GM21381 (cell line): ENCODE results near the gene ATF7IP2.
"Not testable (repeated sequence)": the region's sequence is repeated elsewhere in the genome, so short reads cannot be mapped to it uniquely, and the experiment has no call there.

ENCODE experiments used
- ATAC-seq: cut with Tn5 transposase; IDR thresholded peaks from one replicate; pipeline ENCODE4 v1.9.1; 2021; ENCODE audit warnings: mild to moderate bottlenecking, moderate library complexity; ENCODE audit not compliant: unreplicated experiment

ATF7IP2 gene, protein sequence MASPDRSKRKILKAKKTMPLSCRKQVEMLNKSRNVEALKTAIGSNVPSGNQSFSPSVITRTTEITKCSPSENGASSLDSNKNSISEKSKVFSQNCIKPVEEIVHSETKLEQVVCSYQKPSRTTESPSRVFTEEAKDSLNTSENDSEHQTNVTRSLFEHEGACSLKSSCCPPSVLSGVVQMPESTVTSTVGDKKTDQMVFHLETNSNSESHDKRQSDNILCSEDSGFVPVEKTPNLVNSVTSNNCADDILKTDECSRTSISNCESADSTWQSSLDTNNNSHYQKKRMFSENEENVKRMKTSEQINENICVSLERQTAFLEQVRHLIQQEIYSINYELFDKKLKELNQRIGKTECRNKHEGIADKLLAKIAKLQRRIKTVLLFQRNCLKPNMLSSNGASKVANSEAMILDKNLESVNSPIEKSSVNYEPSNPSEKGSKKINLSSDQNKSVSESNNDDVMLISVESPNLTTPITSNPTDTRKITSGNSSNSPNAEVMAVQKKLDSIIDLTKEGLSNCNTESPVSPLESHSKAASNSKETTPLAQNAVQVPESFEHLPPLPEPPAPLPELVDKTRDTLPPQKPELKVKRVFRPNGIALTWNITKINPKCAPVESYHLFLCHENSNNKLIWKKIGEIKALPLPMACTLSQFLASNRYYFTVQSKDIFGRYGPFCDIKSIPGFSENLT

DNA sequence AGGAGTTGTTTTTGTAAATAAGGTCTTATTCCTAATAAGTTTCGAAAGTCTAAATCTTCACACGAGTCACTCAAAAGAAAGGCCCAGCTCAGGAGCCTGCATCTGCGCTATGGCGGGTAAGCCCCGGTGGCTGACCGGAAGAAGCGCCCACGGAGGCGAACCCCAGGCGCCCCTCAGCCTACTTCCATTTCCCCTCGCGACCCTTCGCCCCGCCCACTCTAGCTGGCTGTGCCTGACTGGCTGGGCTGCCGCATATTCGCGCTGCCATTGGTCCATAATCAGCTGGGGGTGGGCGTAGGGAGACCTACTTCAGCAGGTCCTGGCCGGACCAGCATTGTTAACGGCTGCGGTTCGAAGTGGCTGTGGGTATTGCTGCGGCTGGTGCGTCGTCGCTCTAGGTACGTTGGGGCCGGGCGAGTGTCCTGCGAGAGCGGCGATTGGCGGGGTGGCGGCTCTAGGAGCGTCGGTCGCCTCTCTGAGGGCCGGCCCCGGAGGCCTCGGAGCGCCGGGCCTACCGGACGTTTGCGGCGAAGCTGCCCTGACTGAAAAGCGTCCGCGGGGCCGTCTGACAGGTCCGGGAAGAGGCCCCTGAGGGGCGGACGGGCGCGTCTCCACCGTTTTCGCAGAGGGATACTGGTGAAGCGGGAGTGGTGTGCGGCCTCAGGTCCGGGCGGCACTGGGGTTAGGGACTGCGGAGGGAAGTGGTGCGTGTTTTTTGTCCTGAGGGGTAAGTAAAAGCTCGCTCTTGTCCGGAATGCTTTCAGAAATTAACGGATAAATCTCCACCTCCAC is at the start of gene ATF7IP2:
ATF7IP2 (plus strand) TSS at position 337 of the 792 bp plus-strand sequence. CDS start 44,560 bp downstream, outside the sequence.
- peak; percentile 83 for ATAC-seq

DNA sequence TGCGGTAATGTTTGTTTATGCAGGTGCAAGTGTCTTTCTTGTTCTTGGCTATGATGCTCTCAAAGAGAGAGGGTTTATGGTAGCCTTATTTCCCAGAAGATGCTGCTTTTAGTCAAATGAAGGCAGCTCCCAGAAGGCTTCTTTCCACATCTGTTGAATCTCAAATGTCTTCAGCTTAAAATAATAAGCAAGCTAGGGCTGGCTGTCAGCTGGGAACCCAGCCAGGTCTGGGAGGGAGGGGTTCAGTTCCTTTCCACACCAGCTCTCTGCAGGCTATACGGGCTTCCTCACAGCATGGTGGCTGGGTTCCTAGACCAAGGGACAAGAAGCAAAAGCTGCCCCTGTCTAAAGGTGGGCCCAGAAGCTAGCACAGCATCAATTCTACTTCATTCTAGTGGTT is 47.4 kb upstream of the ATF7IP2 start:
- ATAC-seq = no peak

DNA sequence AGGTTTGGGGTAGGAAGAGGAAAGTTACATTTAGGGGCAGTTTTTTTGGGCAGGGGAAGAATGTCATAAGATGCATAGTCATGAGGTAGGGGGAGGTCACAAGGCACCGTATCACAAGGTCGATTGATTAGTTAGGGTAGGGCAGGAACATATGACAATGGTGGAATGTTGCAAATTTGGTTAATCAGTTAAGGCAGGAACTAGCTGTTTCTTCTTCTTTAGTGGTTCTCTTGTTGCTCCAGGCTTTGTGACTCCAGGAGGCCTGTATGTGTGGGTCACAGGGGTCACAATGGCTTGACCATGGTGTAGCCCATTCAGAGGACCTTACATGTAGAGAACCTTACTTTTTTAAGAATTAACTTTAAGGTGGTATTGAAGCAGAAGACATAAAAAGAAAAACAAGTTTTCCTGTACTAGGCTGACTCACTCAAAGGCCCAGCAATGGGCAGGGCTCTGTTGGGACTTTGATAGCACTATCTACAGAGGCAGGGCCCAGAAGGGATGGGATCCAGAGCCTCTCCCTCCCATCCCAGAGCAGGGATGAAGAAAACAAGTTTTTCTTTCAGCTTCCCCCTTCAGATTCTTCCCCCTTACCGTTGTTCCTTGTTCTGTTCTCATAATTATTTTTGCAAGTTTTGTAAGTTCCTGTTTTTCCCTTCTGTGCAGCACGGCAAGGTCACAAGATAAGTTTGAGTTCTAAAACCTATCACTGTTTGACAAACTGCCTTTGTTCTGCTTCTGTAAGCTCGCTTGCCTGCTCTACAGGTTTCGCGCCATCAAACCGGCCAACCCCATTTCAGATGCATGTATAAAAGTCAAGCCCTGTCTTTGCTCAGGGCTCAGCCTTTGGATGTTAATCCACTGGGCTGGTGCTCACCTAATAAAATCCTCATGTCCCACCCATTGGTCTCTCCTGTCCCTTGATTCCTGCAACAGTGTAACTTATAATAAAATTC is 45.8 kb upstream of the ATF7IP2 start:
- ATAC-seq = no peak

DNA sequence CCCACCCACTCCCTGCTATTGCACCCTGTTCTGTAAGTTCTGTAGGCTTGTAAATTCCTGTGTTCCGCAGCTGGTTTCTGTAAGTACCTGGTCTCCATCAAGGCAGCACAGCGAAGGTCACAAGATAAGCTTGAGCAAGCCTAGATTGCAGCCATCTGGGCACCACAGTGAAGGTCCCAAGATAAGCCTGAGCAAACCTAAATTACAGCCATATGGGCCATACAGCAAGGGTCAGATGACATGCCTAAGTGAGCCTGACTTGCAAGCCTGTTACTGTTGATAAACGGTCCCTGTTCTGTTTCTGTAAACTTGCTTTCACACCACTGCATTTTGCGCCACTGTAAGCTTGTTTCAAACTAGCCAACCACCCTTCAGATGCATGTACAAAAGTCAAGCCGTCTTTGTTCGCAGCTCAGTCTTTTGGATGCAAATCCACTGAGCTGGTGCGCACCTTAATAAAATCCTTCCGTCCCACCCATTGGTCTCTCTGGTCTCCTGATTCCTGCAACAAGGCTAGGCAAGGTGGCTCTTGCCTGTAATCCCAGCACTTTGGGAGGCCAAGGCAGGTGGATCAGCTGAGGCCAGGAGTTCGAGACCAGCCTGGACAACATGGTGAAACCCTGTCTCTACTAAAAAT is 42.6 kb upstream of the ATF7IP2 start:
- no peak for ATAC-seq

DNA sequence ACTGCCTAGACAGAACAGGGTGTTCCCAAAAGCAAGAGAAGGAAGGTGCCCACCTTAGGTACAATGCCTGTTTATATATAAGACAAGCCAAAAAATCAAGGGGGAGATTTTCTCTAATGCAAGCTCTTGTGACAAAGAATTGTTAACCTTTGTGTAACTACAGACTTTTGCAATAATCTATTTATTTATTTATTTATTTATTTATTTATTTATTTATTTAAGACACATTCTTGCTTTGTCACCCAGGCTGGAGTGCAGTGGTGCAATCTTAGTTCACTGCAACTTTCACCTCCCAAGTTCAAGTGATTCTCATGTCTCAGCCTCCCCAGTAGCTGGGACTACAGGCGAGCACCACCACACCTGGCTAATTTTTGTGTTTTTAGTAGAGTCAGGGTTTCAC is 41.2 kb upstream of the ATF7IP2 start:
- not testable (repeated sequence) for ATAC-seq

DNA sequence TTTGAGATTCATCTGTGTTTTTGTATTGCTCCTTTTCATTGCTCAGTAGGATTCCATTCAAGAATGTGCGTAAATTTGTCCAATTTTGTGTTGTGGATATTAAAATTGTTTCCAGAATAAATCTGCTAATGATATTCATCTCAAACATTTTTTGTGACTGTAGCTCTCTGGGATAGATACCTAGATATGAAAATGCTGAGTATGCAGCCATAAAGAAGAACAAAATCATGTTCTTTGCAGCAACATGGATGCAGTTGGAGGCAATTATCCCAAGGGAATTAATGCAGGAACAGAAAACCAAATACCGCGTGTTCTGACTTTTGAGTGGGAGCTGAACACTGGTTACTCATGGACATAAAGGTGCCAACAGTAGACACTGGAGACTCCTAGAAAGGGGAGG is 40.2 kb upstream of the ATF7IP2 start:
- no peak for ATAC-seq

DNA sequence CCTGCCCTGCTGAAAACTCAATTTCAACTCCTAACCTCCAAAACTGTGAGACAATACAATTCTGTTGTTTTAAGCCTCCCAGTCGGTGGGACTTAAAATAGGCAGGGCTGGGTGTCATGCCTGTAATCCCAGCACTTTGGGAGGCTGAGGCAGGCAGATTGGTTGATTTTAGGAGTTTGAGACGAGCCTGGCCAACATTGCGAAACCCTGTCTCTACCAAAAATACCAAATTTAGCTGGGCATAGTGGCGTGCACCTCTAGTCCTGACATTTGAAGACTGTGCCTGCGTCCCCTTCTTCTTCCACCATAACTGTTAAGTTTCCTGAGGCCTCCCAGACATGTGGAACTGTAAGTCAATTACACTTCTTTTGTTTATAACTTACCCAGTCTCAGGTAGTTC is 36.0 kb upstream of the ATF7IP2 start:
- no peak for ATAC-seq

DNA sequence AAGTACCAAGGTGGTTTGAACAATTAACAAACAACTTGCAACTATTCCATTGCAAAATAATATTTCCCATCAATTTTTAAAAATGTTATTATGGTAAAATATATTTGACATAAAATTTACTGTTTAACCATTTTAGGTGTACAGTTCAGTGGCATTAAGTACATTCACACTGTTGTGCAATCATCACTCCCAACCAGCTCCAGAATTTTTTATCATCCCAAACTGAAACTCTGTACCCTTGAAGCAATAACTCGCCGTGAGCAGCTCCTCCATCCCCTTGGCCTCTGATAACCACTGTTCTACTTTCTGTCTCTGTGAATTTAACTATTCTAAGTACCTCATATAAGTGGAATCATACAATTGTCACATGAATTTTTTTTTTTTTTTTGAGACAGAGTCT is 33.6 kb upstream of the ATF7IP2 start:
- no peak for ATAC-seq

DNA sequence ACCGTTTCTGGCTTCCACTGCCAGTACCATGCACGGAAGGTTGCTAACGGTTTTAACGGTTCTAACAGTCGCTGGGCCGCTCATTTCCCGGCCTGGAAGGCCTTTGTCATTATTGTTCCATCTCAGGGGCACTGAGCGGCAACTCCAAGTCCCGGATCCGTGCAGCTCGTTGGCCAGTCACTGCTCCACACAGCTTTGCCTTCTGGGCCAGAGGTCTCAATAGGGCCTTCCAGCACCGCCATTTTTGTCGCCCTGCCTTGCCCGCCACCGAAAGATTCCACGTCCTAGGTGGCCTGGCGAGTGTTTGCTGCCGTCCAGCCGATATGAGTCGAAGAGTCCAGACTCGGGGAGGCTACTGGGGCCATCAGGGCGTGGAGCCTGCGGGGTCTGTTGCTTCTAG is 30.3 kb upstream of the ATF7IP2 start:
- no peak for ATAC-seq

DNA sequence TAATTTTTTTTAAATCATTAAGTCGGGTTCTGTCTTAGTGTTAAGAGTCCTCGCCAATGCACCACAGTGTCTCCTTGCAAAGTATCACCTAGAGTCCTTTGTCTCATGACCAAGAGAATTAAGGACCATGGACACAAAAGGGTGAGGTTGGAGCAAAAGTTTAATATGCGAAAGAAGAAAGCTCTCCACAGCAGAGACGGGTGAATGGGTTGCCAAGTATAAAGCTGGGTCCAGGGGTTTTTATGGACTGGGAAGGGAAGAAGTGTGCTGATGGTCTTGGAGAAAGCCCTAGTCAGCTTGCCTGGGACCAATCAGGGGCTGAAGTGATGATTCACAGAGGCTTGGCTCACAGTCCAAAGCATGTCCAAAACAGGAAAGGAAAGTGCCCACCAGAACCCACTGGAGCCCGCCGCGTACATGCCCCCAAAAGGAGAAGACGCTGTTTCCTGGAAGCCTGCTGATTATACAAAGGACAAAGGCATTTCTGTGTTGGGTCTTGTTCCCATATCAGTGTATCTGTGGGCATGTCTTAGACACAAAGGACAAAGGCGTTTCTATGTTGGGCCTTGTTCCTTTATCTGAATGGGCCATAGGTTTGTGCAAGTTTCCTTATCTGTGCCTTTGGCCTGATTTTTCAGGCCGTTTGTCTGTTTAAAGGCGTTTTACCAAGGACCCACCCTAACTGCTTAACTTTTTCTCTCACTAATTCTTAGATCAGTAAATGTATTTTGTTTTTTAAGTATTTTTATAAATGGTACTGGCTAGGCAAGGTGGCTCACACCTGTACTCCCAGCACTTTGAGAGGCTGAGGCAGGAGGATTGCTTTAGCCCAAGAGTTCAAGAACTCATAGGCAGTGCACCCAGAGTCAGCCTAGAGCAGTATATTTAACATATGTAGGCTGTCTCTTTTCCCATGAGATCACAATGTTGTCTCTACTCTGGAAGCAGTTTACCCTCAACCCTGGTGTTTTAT is 28.7 kb upstream of the ATF7IP2 start:
- no peak for ATAC-seq

DNA sequence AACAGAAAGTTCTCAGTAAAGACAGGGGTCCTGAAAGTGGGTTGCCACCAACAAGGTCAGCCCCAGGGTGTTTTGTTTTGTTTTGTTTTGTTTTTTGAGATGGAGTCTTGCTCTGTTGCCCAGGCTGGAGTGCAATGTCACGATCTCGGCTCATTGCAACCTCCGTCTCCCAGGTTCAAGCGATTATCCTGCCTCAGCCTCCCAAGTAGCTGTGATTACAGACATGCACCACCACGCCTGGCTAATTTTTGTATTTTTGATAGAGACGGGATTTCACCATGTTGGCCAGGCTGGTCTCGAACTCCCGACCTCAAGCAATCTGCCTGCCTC is 24.1 kb upstream of the ATF7IP2 start:
- ATAC-seq = not testable (repeated sequence)

DNA sequence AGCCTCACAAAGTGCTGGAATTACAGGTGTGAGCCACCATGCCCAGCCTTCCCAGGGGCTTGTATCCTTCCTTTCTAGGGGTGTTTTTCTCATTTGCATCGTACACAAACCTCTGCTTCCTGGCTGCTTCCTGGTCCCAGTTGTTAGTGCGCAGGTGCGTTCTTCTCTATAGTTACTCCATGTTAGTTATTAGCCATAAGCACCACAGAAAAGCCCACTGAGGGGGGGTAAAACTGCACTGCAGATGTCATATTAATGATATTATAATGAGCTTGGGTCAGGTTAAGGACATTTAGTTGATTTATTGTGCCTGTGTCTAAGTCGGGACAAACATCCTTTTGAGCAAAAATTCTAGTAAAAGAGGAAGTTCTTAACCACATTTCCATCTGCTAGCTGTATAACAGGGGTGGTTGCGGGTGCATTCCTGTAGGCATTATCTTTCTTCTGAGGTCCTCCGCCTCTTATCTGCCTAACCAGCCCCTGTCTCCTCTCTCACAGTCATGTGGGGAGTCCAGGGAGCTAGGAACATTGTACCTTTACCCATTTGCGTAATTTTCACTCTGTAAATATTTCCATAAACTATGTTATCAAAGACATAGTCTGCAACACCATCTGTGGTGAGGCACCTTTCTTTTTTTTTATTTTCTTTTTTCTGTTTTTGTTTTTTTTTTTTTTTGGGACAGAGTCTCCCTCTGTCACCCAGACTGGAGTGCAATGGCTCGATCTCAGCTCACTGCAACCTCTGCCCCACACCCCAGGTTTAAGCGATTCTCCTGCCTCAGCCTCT is 23.6 kb upstream of the ATF7IP2 start:
- no peak for ATAC-seq

DNA sequence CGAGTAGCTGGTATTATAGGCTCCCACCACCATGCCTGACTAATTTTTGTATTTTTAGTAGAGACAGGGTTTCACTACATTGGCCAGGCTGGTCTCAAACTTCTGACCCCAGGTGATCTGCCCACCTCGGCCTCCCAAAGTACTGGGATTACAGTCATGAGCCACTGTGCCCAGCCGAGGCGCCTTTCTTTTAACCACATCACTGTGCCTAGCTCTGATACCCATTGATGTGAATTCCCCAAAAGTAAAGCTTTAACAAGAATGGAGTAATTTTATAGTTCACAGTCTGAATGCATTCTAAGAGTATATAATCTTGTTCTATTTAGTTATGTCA is 23.0 kb upstream of the ATF7IP2 start:
- ATAC-seq = not testable (repeated sequence)

DNA sequence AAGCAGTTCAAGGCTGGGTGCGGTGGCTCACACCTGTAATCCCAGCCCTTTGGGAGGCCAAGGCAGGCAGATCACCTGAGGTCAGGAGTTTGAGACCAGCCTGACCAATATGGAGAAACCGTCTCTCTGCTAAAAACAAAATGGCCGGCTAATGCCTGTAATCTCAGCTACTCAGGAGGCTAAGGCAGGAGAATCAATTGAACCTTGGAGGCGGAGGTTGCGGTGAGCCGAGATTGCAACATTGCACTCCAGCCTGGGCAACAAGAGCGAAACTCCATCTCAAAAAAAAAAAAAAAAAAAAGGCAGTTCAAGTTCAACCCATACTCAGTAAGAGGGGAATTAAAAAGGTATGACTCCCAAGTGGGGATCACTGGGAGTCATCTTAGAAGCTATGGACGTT is 19.2 kb upstream of the ATF7IP2 start:
- ATAC-seq = not testable (repeated sequence)

DNA sequence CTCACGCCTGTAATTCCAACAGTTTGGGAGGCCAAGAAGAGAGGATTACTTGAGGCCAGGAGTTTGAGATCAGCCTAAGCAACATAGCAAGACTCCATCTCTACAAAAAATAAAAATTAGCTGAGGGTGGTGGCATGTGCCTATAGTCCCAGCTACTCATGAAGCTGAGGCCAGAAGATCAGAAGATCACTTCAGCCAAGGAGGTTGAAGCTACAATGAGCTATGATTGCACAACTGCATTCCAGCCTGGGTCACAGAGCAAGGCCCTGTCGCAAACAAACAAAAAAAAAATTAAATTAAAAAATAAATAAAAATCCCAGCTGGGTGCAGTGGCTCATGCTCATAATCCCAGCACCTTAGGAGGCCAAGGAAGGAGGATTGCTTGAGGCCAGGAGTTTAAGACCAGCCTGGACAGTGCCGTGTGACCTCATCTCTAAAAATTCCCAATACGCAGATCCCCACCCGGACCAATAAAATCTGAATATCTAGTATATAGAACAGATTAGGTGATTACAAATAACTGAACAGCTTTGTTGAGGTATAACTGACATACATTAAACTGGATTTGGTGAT is 18.2 kb upstream of the ATF7IP2 start:
- no peak for ATAC-seq

DNA sequence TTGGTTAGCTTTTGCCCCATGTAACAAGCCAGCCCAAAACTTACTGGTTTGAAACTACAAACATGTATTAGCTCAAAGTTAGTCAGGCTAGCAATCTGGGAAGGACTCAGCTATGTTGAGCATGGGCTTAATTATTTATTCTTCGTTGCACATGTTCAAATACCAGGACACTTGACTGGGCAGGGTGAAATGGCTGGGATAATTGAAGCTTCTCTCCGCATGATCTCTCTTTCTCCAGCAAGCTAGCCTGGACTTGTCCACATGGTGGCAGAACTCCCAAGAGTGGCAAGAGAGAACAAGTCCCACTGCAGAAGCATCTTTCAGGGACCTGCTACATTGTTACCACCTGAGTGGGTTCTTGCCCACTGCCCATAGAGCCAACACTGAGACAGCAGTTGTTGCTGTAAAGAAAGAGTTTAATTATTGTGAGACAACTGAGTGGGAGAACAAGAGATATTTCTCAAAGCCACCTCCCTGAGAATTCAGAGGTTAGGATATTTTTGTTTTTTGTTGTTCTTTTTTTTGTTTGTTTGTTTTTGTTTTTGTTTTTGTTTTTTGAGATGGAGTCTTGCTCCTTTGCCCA is 16.8 kb upstream of the ATF7IP2 start:
- no peak for ATAC-seq

DNA sequence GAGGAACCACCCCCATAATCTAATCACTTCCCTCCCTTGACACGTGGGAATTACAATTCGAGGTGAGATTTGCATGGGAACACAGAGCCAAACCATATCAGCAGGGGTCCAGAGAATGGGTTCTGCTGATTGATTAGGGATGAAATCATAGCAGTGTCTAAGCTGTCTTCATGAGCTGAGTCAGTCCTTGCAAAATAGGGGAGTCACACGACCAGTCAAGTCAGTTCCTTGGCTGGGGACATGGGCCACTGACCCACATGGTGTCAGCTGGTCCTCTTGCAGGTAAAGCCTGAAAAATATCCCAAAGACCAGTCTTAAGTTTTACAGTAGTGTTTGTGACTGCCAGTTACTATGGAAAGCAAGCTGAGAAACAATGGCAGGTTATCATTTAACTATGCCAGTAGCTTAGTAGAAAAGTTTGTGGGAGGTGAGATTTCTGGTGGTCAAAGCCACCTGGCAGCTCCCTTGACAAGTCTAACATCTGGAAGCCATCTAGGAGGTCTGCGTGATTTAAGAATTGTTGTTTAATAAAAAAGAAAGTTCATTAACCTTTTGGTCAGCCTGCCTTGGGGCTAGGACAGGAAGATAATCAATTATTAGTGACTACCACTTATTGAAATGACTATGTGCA is 15.7 kb upstream of the ATF7IP2 start:
- ATAC-seq = peak; percentile 66
